Fibroblast of lung (primary cell): ENCODE measurements around the gene RIPOR3. TPM values are rescaled to one million over a fixed set of nuclear protein-coding genes. Genes with fewer than 3 reads are reported as not detected.
"Not testable (repeated sequence)": the region's sequence is repeated elsewhere in the genome, so short reads cannot be mapped to it uniquely, and the experiment has no call there.

ENCODE experiments used
- DNase-seq, 2 donors: peaks; one replicate each; pipeline versions ENCODE4 v3.0.0 to v3.0.0-alpha.2; 2010; ENCODE audit warnings: low read depth in 2 of 2
- H2AFZ ChIP-seq: 2 replicates; pipeline ENCODE4 v1.5.1; 2012; ENCODE audit warnings: low read length, control low read depth, inconsistent platforms
- H3K27ac ChIP-seq: 2 replicates; pipeline ENCODE4 v1.5.1; 2011; ENCODE audit warnings: low read length, control low read depth; ENCODE audit not compliant: insufficient read depth
- H3K27me3 ChIP-seq: 2 replicates; pipeline ENCODE4 v1.5.1; 2011; ENCODE audit warnings: mild to moderate bottlenecking, low read length; ENCODE audit not compliant: control insufficient read depth, insufficient read depth
- H3K36me3 ChIP-seq: 2 replicates; pipeline ENCODE4 v1.5.1; 2011; ENCODE audit warnings: low read length; ENCODE audit not compliant: control insufficient read depth, insufficient read depth
- H3K4me1 ChIP-seq: 2 replicates; pipeline ENCODE4 v1.5.1; 2011; ENCODE audit warnings: low read length; ENCODE audit not compliant: control insufficient read depth, insufficient read depth; ENCODE audit errors: extremely low read depth
- H3K4me2 ChIP-seq: 2 replicates; pipeline ENCODE4 v1.5.1; 2011; ENCODE audit warnings: low read length, control low read depth; ENCODE audit not compliant: insufficient read depth; ENCODE audit errors: extremely low read depth
- H3K4me3 ChIP-seq, 4 experiments: fragments of 200-600 bp in 1 of 4; sonication (generic) in 1 of 4; replicated peaks in 1 of 4; 2 replicates each; pipeline ENCODE4 v1.5.1; 2011 to 2016; ENCODE audit warnings: low read length in 4 of 4, low read depth in 3 of 4, mild to moderate bottlenecking in 3 of 4, control low read depth in 2 of 4, inconsistent platforms in 1 of 4, mixed read lengths in 1 of 4; ENCODE audit not compliant: insufficient read depth in 1 of 4; ENCODE audit errors: control extremely low read depth in 1 of 4
- H3K79me2 ChIP-seq: 2 replicates; pipeline ENCODE4 v1.5.1; 2012; ENCODE audit warnings: mild to moderate bottlenecking, low read length, inconsistent platforms; ENCODE audit not compliant: control insufficient read depth, insufficient read depth
- H3K9ac ChIP-seq: 2 replicates; pipeline ENCODE4 v1.5.1; 2011; ENCODE audit warnings: mild to moderate bottlenecking, low read length, control low read depth; ENCODE audit not compliant: insufficient read depth
- H3K9me3 ChIP-seq: 2 replicates; pipeline ENCODE4 v1.5.1; 2012; ENCODE audit warnings: low read depth, low read length; ENCODE audit not compliant: control insufficient read depth, insufficient read depth
- H4K20me1 ChIP-seq: 2 replicates; pipeline ENCODE4 v1.5.1; 2011; ENCODE audit warnings: low read length; ENCODE audit not compliant: control insufficient read depth, insufficient read depth; ENCODE audit errors: extremely low read depth
- EZH2 ChIP-seq: IDR thresholded peaks from 2 replicates; pipeline ENCODE4 v1.5.1; 2012; ENCODE audit warnings: low read length, control low read depth, mild to moderate bottlenecking; ENCODE audit errors: missing control alignments
- polyA plus RNA-seq, 2 donors: library from polyadenylated mRNA; depleted of rRNA in 1 of 2; stranded (reverse) in 1 of 2; unstranded in 1 of 2; fragments of >200 nt; gene quantifications; 2 replicates each; pipeline ENCODE4 v1.2.1, GENCODE V29; 2011 to 2012; ENCODE audit warnings: missing spikeins in 1 of 2
- total RNA-seq: library from RNA; depleted of rRNA; stranded (reverse); fragments of >200 nt; gene quantifications from 2 replicates; pipeline ENCODE4 v1.2.1, GENCODE V29; 2014
- TF ChIP-seq, protein P1 (sequence below), 2 donors: IDR thresholded peaks in 1 of 2; conservative IDR thresholded peaks in 1 of 2; 1 replicate in 1 of 2; 2 replicates in 1 of 2; pipeline ENCODE4 v1.5.1; 2011 to 2012; ENCODE audit warnings: low read length in 2 of 2, control low read depth in 1 of 2, inconsistent platforms in 1 of 2, low read depth in 1 of 2, mild to moderate bottlenecking in 1 of 2

RIPOR3 gene
- total and polyA plus RNA-seq, 2 donors (not counting 1 experiment from before 2014, with no cell fraction given) = 2.0 to 4.1 TPM

DNA sequence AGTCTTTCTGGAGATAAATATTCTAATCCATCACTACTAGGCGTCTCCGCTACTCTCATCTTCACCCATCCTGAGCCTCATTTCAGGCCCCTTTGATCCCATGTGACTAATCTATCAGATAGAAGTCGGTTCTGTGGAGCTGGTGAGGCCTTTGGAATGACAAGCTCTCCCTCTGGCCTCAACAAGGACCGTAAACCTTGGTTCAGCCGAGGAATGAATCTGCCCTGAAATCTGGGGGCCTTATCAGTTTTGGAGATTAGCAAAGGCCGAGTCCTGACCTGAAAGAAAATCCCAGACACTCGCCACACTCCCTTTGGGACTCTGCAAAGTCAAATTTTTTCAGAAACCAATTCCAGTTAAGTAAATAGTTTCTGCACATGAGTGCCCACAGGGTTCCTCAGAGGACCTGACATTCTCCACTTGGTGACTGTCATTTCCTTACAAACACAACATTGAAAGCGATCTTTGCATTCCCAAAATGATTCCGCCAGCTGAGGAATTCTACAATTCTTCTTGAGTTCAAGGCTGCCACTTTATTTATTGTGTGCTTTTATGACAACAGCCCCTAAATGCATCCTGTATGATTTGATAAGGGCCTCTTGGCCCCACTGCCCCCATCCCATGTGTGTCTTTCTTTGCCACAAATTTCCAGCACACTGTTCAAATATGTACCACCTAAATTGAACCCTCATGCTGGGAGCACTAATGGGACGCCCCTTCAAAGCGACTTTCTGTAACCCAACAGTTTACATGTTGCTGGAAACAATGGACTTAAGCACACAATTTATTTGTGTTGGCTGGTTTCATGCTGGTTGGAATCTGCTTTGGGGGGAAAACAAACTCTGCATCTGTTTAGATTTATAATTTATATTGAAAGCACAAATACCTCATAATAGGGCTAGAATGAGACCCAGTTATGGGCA lies 10.0 kb upstream of the RIPOR3 start:
- Histone ChIP-seq H4K20me1 (no peaks in the 10 kb centered on the region), H3K27ac (no peak overlapping the region)
- no peak for DNase-seq

DNA sequence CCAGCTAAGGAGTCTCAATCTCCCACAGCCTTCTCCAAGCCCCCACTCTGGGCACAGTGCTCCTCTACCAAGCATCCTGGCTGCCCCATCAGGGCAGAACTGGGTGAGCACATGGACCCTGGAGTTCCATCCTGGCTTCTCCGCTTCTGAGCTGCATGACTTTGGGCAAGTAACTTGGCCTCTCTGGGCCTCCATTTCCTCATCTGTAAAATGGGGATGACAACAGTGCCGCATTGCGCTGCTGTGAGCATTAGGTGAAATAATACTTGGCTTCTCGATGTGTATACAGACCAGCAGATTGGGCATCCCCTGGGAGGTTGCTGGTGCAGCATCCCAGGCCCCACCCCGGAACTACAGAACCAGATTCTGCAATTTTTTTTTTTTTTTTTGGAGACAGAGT lies 8.3 kb upstream of the RIPOR3 start:
- Histone ChIP-seq H3K4me2 (no peak overlapping the region), H3K9me3 (no peaks in the 10 kb centered on the region), H4K20me1 (no peaks in the 10 kb centered on the region), H3K9ac (no peak overlapping the region), H3K4me3 (no peak overlapping the region), H3K36me3 (no peaks in the 10 kb centered on the region), H3K4me1 (no peaks in the 10 kb centered on the region), H3K79me2 (no peaks in the 10 kb centered on the region), H2AFZ (no peak overlapping the region), H3K27ac (no peak overlapping the region), H3K27me3 (no peaks in the 10 kb centered on the region)
- no peak for DNase-seq
- TF ChIP-seq EZH2 = no peak
- TF ChIP-seq, protein P1, sequence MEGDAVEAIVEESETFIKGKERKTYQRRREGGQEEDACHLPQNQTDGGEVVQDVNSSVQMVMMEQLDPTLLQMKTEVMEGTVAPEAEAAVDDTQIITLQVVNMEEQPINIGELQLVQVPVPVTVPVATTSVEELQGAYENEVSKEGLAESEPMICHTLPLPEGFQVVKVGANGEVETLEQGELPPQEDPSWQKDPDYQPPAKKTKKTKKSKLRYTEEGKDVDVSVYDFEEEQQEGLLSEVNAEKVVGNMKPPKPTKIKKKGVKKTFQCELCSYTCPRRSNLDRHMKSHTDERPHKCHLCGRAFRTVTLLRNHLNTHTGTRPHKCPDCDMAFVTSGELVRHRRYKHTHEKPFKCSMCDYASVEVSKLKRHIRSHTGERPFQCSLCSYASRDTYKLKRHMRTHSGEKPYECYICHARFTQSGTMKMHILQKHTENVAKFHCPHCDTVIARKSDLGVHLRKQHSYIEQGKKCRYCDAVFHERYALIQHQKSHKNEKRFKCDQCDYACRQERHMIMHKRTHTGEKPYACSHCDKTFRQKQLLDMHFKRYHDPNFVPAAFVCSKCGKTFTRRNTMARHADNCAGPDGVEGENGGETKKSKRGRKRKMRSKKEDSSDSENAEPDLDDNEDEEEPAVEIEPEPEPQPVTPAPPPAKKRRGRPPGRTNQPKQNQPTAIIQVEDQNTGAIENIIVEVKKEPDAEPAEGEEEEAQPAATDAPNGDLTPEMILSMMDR (conservative IDR thresholded peaks at IDR 0.05 in 1 of 2, IDR thresholded peaks at IDR 0.05 in 1 of 2; ENCODE audit: low read depth in 1 of 2, low read length in 2 of 2) = no peak

More for the DNA sequence above, 10.0 kb upstream of the RIPOR3 start:
- TF ChIP-seq, protein P1 (conservative IDR thresholded peaks at IDR 0.05 in 1 of 2, IDR thresholded peaks at IDR 0.05 in 1 of 2; ENCODE audit: low read depth in 1 of 2, low read length in 2 of 2) = no peak
- TF ChIP-seq EZH2 = no peak
- H3K4me2 ChIP-seq = no peak overlapping the region
- H3K36me3 ChIP-seq = no peaks in the 10 kb centered on the region
- H2AFZ ChIP-seq = no peak overlapping the region
- no peaks in the 10 kb centered on the region for H3K4me1 ChIP-seq
- no peaks in the 10 kb centered on the region for H3K9me3 ChIP-seq
- H3K79me2 ChIP-seq = no peaks in the 10 kb centered on the region
- H3K27me3 ChIP-seq = no peaks in the 10 kb centered on the region
- no peak overlapping the region for H3K4me3 ChIP-seq
- H3K9ac ChIP-seq = no peak overlapping the region

DNA sequence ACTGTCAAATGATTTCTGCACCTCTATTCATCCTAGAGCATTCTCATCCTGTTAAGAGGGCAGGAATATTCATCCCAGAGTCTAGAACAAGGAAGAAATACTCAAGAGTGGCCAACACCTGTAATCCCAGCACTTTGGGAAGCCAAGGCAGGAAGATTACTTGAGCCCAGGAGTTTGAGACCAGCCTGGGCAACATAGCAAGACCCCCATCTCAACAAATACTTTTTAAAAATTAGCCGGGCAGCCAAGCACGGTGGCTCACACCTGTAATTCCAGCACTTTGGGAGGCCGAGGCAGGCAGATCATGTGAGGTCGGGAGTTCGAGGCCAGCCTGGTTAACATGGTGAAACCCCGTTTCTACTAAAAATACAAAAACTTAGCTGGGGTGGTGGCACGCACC lies 6.9 kb upstream of the RIPOR3 start:
- not testable (repeated sequence) for H3K36me3 ChIP-seq, H3K9me3 ChIP-seq, H4K20me1 ChIP-seq, H3K79me2 ChIP-seq, H3K4me3 ChIP-seq, H3K27ac ChIP-seq, H3K4me2 ChIP-seq, DNase-seq, H3K4me1 ChIP-seq, H3K27me3 ChIP-seq, H2AFZ ChIP-seq, H3K9ac ChIP-seq
